GM19035 (cell line): Measurements from ENCODE around the gene ENPEP.
"Not testable (repeated sequence)": the region's sequence is repeated elsewhere in the genome, so short reads cannot be mapped to it uniquely, and the experiment has no call there.

Source experiments
- ATAC-seq: cut with Tn5 transposase; IDR thresholded peaks from one replicate; pipeline ENCODE4 v1.9.1; 2021; ENCODE audit not compliant: unreplicated experiment

Gene ENPEP

DNA sequence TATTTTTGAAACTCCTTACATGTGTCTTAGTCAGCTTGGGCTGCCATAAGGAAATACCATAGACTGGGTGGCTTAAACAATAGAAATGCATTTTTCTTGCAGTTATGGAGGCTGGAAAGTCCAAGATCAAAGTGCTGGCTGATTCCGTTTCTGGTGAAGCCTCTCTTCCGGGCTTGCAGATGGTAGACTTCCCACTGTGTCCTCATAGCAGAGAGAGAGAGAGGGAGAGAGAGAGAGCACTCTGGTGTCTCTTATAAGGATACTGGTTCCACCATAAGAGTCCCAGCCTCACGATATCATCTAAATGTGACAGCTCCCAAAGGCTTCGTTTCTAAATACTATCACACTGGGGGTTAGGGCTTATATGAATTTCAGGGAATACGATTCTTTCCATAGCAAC lies 39.7 kb downstream of the ENPEP start:
- ATAC-seq, result no peak

DNA sequence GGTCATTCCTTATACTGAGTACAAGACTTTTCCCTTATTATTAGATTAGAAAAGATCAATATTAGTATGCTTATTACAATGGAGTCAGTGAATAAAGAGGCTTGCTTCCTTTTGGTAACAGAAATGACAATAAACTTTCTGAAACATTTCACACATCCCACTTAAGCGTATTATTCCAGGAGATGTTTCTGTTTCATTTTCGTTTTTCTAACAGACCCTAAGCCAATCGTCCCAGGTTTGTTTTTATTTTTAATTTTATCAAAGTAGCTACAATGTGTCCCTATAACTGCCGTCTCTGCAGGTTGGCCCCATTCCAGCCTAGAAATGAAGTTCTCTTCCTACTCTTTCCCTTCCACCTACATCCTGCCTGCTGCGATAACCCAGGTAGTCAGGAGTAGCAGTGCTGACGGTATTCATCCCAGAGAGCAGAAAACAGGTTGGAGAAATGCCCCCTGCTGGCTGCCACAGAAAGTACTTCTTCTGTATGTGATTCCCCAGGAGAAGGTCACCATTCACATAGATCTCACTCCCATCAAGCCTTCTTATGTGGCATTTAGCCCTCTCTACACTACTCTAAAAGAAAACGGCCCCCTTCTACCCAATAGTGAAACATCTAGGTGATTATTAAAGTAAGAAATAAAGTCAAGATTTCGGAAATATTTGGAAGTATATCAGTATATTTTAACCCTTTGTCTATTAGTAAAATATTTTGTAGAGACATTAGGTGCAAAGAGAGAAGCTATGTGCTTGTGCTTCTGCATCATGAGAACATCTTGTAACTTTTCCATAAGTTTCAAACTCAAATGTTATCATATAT lies 40.4 kb downstream of the ENPEP start:
- peak; percentile 90 for ATAC-seq

DNA sequence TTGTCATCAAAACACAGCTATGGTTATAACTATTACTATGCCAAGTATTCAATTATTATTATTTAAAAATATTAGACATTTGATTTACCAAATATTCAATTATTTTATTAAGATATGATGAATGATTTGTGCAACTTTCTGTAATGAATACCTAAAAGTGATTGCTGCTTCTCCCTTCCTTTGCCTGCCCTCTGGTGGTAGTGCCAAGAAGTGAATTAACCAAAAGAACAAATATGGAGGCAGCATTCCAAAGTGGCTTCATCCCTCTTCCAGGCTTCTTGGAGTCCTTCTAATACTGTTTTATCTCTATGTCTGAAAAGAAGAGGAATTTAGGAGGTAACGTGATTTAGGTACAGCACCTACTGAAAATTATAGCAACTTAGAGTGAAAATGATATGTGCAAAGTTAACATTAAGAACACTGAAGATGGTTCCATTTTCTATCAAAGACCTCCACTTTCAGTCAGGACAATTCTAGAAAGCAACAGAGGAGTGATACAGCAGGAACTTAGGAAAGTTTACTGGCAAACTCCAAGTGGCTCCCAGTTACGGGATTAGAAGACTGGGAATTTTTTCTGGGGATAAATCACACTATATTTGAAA lies 43.0 kb downstream of the ENPEP start:
- no peak for ATAC-seq

DNA sequence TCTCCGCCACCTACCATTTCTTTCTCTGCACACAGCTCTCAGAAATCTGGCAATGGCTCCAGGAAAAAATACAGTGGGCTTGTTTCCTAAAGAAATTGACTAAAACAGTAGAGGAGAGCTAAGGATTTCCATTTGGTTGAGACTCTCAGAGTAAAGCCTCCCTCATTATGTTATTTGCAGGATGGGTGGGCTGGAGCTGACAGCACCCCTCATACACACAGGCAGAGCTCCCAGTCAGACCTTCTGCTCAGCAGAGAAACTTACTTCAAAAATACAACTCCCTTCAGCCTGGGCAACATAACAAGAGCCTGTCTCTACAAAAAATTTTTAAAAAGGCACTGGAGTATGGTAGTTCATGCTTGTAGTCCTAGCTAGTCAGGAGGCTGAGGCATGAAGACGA lies 44.9 kb downstream of the ENPEP start:
- no peak for ATAC-seq

DNA sequence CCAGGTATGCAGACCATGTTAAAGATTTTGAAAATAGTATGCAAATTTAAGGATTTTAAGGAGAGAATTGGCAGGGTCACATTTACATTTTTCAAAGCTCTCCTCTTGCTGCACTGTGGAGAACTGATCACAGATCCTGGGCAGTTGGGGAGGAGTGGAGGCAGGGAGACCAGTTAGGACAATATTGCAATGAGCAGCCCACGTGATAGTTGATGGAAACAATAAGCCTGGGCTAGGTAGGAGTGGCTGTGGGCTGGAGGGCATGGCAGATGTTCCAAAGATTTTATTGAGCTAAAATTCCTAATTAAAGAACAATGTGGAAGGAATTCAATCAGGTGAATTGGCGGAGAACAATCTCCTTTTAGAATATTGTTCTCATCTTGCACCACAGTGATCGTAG lies 50.6 kb downstream of the ENPEP start:
- no peak for ATAC-seq

DNA sequence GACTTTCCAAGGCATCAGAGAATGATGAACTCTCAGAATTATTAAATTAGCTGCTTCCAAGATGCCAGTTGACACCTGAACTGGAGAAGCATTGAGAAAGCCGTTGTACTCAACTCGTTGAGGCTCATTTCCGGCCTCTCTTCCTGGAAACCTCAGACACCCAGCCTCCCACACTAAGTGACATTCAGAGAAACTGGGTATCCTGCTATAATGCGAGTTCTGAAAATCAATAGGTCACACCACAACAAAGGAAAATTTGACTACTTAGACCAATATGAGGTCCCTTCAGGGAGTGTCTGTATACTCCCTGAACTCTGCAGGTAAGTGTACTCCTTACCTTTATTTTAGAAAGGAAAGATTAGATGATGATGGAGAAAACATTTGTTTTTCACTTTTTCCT lies 51.2 kb downstream of the ENPEP start:
- ATAC-seq, result no peak

DNA sequence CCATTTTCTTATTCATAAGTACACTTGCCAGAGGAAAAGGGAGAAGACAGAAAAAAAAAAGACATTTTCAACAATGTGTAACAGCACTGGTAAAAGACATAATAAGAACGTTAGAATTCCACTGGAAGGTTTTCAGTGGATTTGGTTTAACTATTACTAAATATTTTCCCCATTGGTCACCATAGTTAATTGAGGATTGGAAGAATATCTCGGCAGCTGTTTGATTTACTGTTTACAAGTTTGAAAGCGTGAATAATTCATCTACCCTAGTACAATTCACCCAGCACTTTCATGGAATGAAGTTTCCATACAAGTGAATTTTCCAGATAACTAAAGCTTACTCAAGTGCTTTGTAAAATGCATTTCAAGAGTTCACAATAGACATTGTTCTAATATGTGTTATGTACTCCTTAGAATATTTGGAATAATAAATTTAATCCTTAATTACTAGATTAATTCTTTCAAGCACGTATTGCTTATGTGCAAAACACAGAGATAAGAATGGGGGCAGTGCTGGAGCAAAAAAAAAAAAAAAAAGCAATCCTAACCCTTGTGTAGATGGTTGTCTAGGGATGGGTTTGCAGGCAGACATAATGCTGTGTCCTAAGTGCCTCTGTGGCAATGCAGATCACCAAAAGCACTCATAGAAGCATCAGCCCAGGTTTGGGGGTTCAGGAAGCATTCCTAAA lies 57.1 kb downstream of the ENPEP start:
- ATAC-seq, result no peak

DNA sequence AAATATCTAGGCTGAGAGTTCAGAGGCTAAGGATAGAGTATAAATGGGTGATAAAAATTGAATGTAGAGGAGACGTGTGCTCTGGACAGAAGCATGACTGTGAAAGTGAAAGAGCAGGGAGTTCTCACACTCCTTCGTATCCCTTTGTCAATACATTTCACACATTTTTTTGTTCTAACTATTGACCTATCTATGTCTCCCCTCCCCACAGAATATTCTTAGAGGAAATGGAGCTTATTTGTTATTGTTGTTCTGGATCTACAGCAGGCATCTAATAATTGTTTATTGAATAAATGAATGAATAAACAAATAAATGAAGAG lies 57.6 kb downstream of the ENPEP start:
- ATAC-seq, result no peak

DNA sequence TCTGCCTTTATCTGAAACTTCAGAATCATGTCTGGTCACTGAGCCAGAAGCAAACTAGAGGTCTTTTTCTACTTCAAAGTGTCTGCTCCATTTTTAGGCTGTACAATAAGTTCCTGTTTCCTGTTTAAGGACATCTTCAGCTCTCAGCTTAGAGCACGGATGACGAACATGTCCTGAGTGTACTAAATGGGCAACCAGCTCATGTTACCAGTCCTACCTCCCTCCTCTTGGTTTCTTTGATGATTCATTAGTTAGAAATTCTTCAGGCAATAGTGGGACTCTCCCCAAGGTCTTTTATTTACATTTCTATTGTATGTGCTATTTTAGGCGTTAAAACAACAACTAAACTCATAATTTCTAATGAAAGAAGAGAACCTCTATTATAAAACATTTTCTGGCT lies 58.0 kb downstream of the ENPEP start:
- no peak for ATAC-seq

DNA sequence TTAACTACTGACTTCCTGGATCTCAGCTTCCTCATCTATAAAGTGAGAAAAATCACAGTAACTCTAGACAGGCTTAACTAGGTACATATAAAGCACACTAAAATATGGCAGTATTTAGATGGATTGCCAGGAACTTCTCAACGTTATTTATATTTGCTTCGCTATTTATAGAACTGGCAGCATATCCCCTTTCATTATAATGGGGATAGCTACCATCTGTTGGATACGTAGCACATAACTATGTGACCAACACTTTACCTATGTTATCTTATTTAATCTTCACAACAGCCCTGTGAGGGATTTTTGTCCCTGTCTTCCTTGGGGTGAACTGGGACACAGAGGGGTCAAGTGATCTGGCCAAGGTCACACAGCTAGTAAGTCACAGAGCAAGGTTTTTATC lies 64.6 kb downstream of the ENPEP start:
- ATAC-seq, result no peak

DNA sequence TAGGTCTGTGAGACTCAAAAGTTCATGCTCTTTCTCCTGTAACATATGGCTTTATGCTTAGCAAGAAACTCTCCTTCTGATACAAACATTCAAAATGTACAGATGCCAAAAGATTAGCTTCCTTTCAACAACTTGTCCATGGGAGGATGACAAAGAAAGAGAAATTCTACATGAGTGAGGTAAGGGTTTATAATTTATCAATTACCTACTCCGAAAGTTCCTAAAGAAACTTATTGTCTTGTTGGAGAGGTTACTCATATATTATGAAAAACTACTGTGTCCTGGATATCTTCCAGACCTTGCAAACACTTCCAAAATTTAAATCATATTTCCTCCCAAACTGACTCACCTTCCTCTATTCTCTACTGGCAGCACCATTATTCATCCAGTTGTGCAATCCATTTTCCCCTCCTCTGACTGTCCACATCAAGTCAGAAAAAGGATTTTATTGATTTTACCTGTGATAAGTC lies 65.1 kb downstream of the ENPEP start:
- ATAC-seq, result no peak

DNA sequence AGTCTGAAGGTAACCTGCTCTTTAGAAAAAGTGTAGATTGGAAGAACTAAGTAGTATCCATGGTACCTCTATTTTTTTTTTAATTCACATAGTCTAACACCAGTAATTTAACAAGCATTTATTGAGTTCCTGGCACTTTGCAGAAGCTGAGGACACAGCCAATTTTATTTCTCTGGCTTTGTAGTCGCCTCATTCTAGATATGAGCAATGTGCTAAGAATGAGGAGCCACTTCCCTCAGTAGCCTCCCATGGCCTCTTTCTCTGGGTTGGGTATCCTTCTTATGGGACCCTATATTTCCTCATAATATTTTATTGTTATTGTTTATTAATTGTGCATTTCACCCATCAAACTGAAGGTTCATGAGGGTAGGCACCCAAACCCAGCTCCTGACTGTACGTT lies 67.6 kb downstream of the ENPEP start:
- ATAC-seq, result no peak

DNA sequence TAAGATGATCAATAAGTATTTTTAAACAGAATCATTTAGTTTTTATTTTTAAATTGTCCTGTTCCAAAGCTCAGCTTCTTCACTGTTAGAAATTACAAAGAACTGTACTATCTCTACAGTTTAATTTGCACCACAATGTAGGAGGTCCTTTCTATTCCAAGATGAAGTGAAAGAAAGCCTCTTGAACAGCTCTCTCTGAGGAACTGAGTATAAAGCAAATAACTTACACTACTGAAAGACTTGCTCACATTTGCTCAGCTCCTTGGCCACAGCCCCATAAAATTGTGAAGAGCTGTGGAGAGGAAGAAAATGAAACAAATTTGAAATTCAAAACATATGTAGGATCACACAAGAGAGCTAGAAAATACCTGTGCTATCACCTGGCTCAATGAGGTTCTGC lies 68.6 kb downstream of the ENPEP start:
- ATAC-seq, result no peak

DNA sequence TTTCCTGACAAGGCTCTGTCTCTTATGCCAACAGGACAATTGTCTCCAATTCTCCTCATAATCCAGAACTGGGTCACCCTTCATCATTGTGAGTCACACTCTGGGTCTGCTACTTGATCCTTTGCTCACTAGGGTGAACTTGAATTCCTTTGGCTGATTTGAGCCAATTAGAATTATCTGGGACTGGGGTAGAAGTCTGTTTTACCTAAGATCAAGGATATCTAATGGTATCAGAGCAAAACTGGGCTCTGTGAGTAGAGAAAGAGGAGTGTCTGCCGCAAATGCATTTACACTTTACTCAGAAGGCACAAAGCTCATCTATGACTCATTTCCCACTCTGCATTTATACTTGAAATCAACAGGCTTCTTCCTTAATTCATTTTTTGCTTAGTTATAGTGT lies 74.3 kb downstream of the ENPEP start:
- no peak for ATAC-seq

DNA sequence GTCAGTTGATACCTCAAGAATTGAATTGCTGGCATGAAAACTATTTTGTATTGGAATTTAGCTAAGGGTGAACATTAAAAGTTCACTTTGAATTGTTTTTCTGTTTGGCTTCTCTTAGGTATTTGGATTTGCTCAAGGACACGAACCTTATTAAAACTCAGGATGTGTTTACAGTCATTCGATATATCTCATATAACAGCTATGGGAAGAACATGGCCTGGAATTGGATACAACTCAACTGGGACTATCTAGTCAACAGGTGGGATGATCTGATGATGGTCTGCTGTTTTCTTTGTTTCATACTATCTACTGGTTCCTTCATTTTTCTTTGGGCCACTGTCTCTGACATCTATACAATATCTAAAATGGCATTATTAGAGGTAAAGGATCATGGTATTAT lies 77.2 kb downstream of the ENPEP start:
- no peak for ATAC-seq

DNA sequence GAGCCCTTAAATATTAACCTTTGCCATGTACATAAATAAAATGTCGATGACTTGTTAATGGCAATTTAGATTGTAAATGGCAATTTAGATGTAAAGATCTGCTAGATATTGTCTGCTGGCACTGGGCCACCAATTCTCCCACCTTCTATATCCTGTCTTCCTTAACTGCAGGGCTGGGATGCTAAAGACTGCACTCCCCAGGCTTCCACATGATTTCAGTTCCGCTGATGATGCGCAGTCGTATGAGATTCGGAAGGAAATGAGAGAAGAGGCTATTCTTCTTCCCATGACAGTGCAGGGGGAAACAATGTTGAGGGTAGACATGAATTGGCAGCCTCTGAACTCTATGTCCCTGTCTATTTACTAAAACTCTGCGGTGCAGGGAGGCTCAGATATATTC lies 91.3 kb downstream of the ENPEP start:
- ATAC-seq, result no peak

DNA sequence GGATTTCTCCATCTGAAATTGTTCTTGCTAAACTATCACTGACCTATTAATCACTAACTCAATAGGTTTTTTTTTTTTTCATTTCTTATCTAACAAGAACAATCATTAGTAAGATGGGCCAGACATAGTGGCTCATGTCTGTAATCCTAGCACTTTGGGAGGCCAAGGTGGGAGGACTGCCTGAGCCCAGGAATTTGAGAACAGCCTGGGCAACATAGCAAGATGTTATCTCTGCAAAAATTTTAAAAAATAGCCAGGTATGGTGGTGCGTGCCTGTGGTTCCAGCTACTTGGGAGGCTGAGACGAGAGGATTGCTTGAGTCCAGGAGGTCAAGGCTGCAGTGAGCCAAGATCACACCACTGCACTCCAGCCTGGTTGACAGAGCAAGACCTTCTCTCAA lies 100.7 kb downstream of the ENPEP start:
- ATAC-seq, result not testable (repeated sequence)

DNA sequence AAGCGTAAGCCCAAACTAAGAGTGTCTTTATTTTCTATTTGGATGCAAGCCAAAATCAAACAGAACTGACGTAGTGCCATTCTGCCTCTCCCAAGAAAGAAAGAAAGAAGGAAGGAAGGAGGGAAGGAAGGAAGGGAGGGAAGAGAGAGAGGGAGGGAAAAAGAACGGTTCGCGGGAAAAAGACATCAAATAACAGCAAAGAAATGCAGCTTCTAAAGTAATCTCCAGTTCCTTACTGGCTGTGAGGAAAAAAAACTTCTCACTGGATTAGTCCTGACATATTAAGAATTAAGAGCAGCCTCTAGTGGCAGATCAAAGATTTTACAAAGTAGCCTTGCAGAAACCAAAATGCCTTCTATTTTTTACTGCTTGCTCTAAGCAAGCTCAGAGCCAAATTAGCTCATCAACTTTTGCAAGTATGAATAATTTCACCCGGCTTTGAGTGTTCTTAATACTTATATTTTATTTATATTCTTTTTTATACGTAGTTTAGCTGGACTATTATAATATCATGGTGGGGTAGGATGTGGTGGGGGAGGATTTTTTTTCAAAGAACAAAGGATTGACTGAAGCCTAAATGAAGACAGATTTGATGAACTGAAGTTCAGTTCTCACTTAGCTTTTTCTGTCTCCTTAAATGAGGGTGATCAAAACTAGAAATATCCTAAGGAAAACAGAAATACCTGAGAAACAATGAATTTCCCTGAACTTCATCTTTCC lies 110.3 kb downstream of the ENPEP start:
- no peak for ATAC-seq

DNA sequence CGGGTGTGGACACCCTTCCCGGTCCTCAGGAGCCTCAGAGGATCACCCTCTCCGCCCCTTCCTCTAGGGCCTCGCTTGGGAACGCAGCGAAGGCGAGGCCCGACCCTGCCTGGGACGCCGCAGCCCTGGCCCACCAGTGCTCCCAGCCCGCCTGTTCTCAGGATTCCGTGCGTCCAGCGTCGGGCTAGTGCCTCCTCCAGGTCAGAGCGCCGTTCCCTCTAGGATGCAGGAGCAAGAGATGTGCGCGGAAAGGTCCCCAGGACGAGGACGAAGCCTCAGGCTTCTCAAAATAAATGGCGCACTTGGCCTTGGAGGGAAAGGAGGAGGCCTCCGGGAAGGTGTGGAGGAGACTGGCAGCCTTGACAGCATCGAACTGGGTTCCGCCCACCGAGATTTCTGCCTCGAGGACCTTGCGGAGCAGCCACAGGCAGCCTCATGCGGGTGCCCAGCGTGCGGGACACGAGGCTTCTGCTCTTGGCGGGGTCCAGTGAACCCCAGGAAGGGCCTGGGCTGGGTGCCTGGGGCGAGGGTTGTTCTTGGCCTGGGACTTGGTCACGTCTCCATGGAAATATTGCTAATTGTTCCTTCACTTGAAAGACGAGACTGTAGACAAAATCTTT lies 111.8 kb downstream of the ENPEP start:
- no peak for ATAC-seq

DNA sequence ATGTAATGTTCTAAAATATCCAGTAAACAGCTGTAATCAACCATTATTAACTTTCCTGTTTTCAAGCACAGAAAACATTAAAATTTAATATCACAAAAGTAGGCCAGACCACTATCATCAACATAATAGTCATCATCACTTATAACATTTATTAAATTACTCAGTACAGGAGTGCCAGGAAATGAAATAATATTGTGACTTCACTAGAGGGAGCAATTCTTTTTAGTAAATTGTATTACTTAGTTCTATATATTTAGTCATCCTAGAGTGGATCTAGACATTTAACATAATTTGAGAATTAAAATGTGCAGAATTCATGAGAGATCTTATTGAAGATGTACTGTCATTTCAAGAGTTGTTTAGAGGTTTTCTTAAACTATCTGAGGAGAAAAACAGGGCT lies 113.3 kb downstream of the ENPEP start:
- ATAC-seq, result no peak

DNA sequence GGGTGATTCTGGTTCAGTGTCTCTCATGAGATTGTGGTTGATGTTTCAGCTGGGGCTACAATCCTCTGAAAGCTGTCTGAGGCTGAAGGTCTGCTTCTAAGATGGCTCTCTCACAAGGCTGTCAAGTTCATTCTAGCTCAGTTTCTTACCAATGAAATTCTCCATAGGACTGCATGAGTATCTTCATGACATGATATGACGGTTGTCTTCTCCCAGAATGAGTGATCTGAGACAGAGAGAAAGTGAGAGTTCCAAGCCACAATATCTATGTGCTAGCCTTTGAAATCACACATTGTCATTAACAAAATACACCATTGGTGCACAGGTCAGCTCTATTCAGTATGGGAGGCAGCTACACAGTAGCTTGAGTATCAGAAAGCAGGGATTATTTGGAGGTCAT lies 119.6 kb downstream of the ENPEP start:
- no peak for ATAC-seq
